PC-3 (cell line): ENCODE results near the gene RAX2.

Source experiments
- EZH2 ChIP-seq: fragments of 300-600 bp; sonication (generic); IDR thresholded peaks from one replicate; pipeline ENCODE4 v1.6.1; 2017; ENCODE audit warnings: antibody characterized with exemption, mild to moderate bottlenecking, low read length; ENCODE audit not compliant: unreplicated experiment
- EZH2phosphoT487 ChIP-seq: fragments of 300-600 bp; sonication (generic); IDR thresholded peaks from 2 replicates; pipeline ENCODE4 v1.6.1; 2018; ENCODE audit warnings: mild to moderate bottlenecking, antibody characterized with exemption, low read length, borderline replicate concordance
- TF ChIP-seq, protein P1 (sequence below): fragments of 300-600 bp; sonication (generic); conservative IDR thresholded peaks from 2 replicates; pipeline ENCODE4 v1.5.1; 2017; ENCODE audit warnings: antibody characterized with exemption, low read depth, mild to moderate bottlenecking, low read length

DNA sequence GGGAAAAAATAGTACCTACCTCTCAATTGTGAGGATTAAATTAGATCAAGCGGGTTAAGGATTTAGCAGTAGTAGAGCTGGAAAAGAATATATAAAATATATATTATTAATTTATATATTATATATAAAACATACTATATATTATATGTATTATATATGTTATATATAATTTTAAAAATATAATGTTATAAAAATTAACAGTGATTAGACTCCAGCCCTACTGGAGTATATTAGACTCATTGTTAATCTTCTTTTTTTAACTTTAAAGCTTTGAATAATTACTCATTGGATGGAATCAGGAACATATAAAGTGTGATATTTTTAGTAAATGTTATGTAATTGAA, 9.9 kb downstream of the RAX2 start:
- TF ChIP-seq, protein P1, sequence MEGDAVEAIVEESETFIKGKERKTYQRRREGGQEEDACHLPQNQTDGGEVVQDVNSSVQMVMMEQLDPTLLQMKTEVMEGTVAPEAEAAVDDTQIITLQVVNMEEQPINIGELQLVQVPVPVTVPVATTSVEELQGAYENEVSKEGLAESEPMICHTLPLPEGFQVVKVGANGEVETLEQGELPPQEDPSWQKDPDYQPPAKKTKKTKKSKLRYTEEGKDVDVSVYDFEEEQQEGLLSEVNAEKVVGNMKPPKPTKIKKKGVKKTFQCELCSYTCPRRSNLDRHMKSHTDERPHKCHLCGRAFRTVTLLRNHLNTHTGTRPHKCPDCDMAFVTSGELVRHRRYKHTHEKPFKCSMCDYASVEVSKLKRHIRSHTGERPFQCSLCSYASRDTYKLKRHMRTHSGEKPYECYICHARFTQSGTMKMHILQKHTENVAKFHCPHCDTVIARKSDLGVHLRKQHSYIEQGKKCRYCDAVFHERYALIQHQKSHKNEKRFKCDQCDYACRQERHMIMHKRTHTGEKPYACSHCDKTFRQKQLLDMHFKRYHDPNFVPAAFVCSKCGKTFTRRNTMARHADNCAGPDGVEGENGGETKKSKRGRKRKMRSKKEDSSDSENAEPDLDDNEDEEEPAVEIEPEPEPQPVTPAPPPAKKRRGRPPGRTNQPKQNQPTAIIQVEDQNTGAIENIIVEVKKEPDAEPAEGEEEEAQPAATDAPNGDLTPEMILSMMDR = no peak
- no peak for TF ChIP-seq EZH2
- TF ChIP-seq EZH2phosphoT487 = no peak
